ENCODE results near the gene PSMA1. TPM values are rescaled to one million over a fixed set of nuclear protein-coding genes. Genes with fewer than 3 reads are reported as not detected.

PSMA1 gene
- total and polyA plus RNA-seq, 2 of the 8 experiments (the other 6 are each of a cell fraction or from before 2014, with no cell fraction given), result 148 to 159 TPM

DNA sequence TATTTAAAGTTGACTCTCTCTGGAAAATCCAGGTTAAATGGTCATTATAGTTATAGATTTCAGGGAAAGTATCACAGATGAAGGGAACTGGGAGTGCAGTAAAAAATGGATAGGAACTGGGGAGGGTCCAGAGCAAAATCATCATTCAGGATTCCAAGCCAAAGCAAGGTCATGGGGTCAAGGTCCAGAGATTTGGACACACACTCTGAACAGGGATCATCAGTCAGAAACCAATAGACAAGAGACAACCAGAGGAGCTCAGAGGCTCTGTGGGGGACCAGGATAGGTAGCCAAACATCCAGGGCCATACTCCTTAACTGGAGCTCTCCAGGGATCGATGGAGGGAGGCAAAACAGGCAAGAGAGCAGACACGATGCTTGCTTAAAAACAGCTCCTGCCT is 27.3 kb upstream of the PSMA1 start:
- no peaks in the 10 kb centered on the region for H3K36me3 ChIP-seq (ENCODE audit: control insufficient read depth in 2 of 4, insufficient read depth in 4 of 4, low read length in 3 of 4)
- no peaks in the 10 kb centered on the region for H4K20me1 ChIP-seq (replicated peaks in 1 of 2; ENCODE audit: control insufficient read depth in 1 of 2, insufficient read depth in 2 of 2, low read length in 2 of 2)
- H2BK120ac ChIP-seq (replicated peaks; ENCODE audit: low read depth, low read length), result no peak overlapping the region
- no peaks in the 10 kb centered on the region for H3K4me1 ChIP-seq (replicated peaks in 1 of 4; ENCODE audit: control insufficient read depth in 3 of 4, insufficient read depth in 4 of 4, low read length in 3 of 4)
- H4K91ac ChIP-seq (replicated peaks; ENCODE audit: insufficient read length, low read length), result no peak overlapping the region
- no peak overlapping the region for H2AK5ac ChIP-seq (ENCODE audit: low read depth, low read length)
- H3K4me3 ChIP-seq (ENCODE audit: extremely low read depth in 1 of 4, insufficient read depth in 2 of 4, low read depth in 3 of 4, low read length in 4 of 4), result no peak overlapping the region
- no peaks in the 10 kb centered on the region for H3K9me3 ChIP-seq (ENCODE audit: insufficient read depth in 2 of 2, low read depth in 1 of 2, low read length in 1 of 2)
- H3K18ac ChIP-seq (ENCODE audit: extremely low read depth, low read length), result no peak overlapping the region
- H2BK5ac ChIP-seq (ENCODE audit: low read depth, low read length), result no peak overlapping the region
- no peak for DNase-seq (ENCODE audit: low read depth in 1 of 2, low spot score in 2 of 2)
- TF ChIP-seq EZH2 (IDR thresholded peaks at IDR 0.05; ENCODE audit: low read depth, low read length, severe bottlenecking), result no peak
- no peak overlapping the region for H3K56ac ChIP-seq (replicated peaks; ENCODE audit: insufficient read length, low read depth, low read length)
- no peak overlapping the region for H3K14ac ChIP-seq (ENCODE audit: insufficient read length)
- no peak overlapping the region for H2BK20ac ChIP-seq (ENCODE audit: low read length)
- 92% methylated on average over 2 of the region's 2 CpGs; no CpG with 5 or more reads in 1 of the 2 experiments for WGBS, 2 experiments (ENCODE audit: extremely low coverage in 1 of 2, insufficient coverage in 1 of 2, insufficient read length in 1 of 2, insufficient replicate concordance in 2 of 2, low coverage in 1 of 2, low lambda C conversion rate in 2 of 2, missing lambda C conversion rate in 1 of 2)
- H3K27ac ChIP-seq (ENCODE audit: low read depth, low read length), result no peak overlapping the region
- H3K79me1 ChIP-seq (ENCODE audit: low read depth, low read length), result no peaks in the 10 kb centered on the region
- no peak overlapping the region for H3K23ac ChIP-seq (ENCODE audit: insufficient read length)
- no peaks in the 10 kb centered on the region for H3K27me3 ChIP-seq (replicated peaks in 1 of 4; ENCODE audit: control insufficient read depth in 3 of 4, extremely low read depth in 1 of 4, insufficient read depth in 3 of 4, low read length in 3 of 4)
- no peak overlapping the region for H4K8ac ChIP-seq (ENCODE audit: extremely low read depth, insufficient read depth, low read length)
- no peaks in the 10 kb centered on the region for H3K23me2 ChIP-seq (ENCODE audit: low read depth, low read length)
- no peak overlapping the region for H3K4ac ChIP-seq (replicated peaks; ENCODE audit: insufficient read length, low read depth, low read length)
- no peak for FAIRE-seq
- ChIA-PET POLR2A (ENCODE audit: partially characterized antibody) (interaction anchor here (0.9 kb wide), 1 partner anchor 27 kb away, joined by 3 read pairs; the partner anchor contains the start of gene PSMA1), CTCF (ENCODE audit: partially characterized antibody) (interaction anchor here (0.6 to 1.7 kb wide), 5 partner anchors 9 to 381 kb away, joined by 3 to 7 read pairs (median 3); no protein-coding TSS in a partner anchor)
- no peak overlapping the region for H4K5ac ChIP-seq (ENCODE audit: insufficient read length, low read depth, low read length)
- H3K9ac ChIP-seq (replicated peaks in 1 of 4; ENCODE audit: extremely low read depth in 1 of 4, low read depth in 3 of 4, low read length in 3 of 4), result no peak overlapping the region
- peak overlapping the region; percentile 75; the same call in 1 of the 2 replicates for H2BK15ac ChIP-seq (ENCODE audit: low read length)
- no peak overlapping the region for H3K4me2 ChIP-seq (ENCODE audit: insufficient read depth in 1 of 2, low read depth in 2 of 2, low read length in 2 of 2)
- H3K79me2 ChIP-seq (ENCODE audit: control insufficient read depth in 1 of 2, insufficient read depth in 2 of 2, low read length in 2 of 2), result no peaks in the 10 kb centered on the region
- H2BK12ac ChIP-seq (ENCODE audit: low read depth, low read length), result no peak overlapping the region
- no peak overlapping the region for H2AFZ ChIP-seq (ENCODE audit: low read length)

Data from H1 (cell line).